Fibroblast of lung (primary cell): ENCODE data around the gene GLDN. TPM values are rescaled to one million over a fixed set of nuclear protein-coding genes. Genes with fewer than 3 reads are reported as not detected.

Experiments used
- DNase-seq, 2 donors: peaks; one replicate each; pipeline versions ENCODE4 v3.0.0 to v3.0.0-alpha.2; 2010; ENCODE audit warnings: low read depth in 2 of 2
- H2AFZ ChIP-seq: 2 replicates; pipeline ENCODE4 v1.5.1; 2012; ENCODE audit warnings: low read length, control low read depth, inconsistent platforms
- H3K27ac ChIP-seq: 2 replicates; pipeline ENCODE4 v1.5.1; 2011; ENCODE audit warnings: low read length, control low read depth; ENCODE audit not compliant: insufficient read depth
- H3K27me3 ChIP-seq: 2 replicates; pipeline ENCODE4 v1.5.1; 2011; ENCODE audit warnings: mild to moderate bottlenecking, low read length; ENCODE audit not compliant: control insufficient read depth, insufficient read depth
- H3K36me3 ChIP-seq: 2 replicates; pipeline ENCODE4 v1.5.1; 2011; ENCODE audit warnings: low read length; ENCODE audit not compliant: control insufficient read depth, insufficient read depth
- H3K4me1 ChIP-seq: 2 replicates; pipeline ENCODE4 v1.5.1; 2011; ENCODE audit warnings: low read length; ENCODE audit not compliant: control insufficient read depth, insufficient read depth; ENCODE audit errors: extremely low read depth
- H3K4me2 ChIP-seq: 2 replicates; pipeline ENCODE4 v1.5.1; 2011; ENCODE audit warnings: low read length, control low read depth; ENCODE audit not compliant: insufficient read depth; ENCODE audit errors: extremely low read depth
- H3K4me3 ChIP-seq, 4 experiments: fragments of 200-600 bp in 1 of 4; sonication (generic) in 1 of 4; replicated peaks in 1 of 4; 2 replicates each; pipeline ENCODE4 v1.5.1; 2011 to 2016; ENCODE audit warnings: low read length in 4 of 4, low read depth in 3 of 4, mild to moderate bottlenecking in 3 of 4, control low read depth in 2 of 4, inconsistent platforms in 1 of 4, mixed read lengths in 1 of 4; ENCODE audit not compliant: insufficient read depth in 1 of 4; ENCODE audit errors: control extremely low read depth in 1 of 4
- H3K79me2 ChIP-seq: 2 replicates; pipeline ENCODE4 v1.5.1; 2012; ENCODE audit warnings: mild to moderate bottlenecking, low read length, inconsistent platforms; ENCODE audit not compliant: control insufficient read depth, insufficient read depth
- H3K9ac ChIP-seq: 2 replicates; pipeline ENCODE4 v1.5.1; 2011; ENCODE audit warnings: mild to moderate bottlenecking, low read length, control low read depth; ENCODE audit not compliant: insufficient read depth
- H3K9me3 ChIP-seq: 2 replicates; pipeline ENCODE4 v1.5.1; 2012; ENCODE audit warnings: low read depth, low read length; ENCODE audit not compliant: control insufficient read depth, insufficient read depth
- H4K20me1 ChIP-seq: 2 replicates; pipeline ENCODE4 v1.5.1; 2011; ENCODE audit warnings: low read length; ENCODE audit not compliant: control insufficient read depth, insufficient read depth; ENCODE audit errors: extremely low read depth
- EZH2 ChIP-seq: IDR thresholded peaks from 2 replicates; pipeline ENCODE4 v1.5.1; 2012; ENCODE audit warnings: low read length, control low read depth, mild to moderate bottlenecking; ENCODE audit errors: missing control alignments
- polyA plus RNA-seq, 2 donors: library from polyadenylated mRNA; depleted of rRNA in 1 of 2; stranded (reverse) in 1 of 2; unstranded in 1 of 2; fragments of >200 nt; gene quantifications; 2 replicates each; pipeline ENCODE4 v1.2.1, GENCODE V29; 2011 to 2012; ENCODE audit warnings: missing spikeins in 1 of 2
- total RNA-seq: library from RNA; depleted of rRNA; stranded (reverse); fragments of >200 nt; gene quantifications from 2 replicates; pipeline ENCODE4 v1.2.1, GENCODE V29; 2014
- TF ChIP-seq, protein P1 (sequence below), 2 donors: IDR thresholded peaks in 1 of 2; conservative IDR thresholded peaks in 1 of 2; 1 replicate in 1 of 2; 2 replicates in 1 of 2; pipeline ENCODE4 v1.5.1; 2011 to 2012; ENCODE audit warnings: low read length in 2 of 2, control low read depth in 1 of 2, inconsistent platforms in 1 of 2, low read depth in 1 of 2, mild to moderate bottlenecking in 1 of 2

Gene GLDN
- total and polyA plus RNA-seq, 2 donors (not counting 1 experiment from before 2014, with no cell fraction given), result 1.8 to 50.7 TPM

DNA sequence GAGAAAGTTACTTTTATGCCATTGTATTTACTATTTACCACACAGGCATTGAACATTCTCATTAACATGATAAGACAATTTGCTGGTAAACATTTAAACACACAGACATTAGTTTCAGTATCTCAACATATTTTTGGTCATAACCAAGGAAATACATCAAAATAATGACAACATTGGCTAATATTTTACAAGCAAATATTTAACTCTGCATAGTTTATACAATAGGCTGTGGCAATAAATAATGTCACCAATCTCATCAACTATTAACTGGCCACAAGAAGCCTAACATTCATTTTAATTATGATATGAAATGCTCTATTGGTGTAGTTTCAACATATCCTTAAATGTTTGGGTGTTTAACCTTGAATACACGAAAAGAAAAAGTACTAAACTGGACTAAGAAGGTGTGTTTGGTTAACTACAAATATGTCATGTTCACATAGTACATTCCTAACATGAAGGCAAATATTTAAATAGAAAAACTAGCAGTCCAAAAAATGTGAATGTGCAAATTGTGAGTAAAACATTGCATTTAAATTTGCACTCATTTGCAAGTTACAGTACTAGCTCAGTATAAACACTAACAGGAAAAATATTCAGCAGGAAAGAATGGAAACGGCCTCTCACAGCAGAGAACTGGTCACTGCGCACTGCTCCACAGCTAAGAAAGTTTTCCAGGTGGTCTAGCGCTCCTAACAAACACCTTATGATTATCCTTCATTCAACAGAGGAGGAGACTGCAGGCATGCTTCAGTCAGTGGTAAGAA is 106.6 kb downstream of the GLDN start:
- Histone ChIP-seq H4K20me1 (no peaks in the 10 kb centered on the region), H3K4me1 (no peaks in the 10 kb centered on the region), H3K27ac (no peak overlapping the region), H3K4me3 (no peak overlapping the region), H2AFZ (no peak overlapping the region), H3K9ac (no peak overlapping the region), H3K79me2 (no peaks in the 10 kb centered on the region), H3K9me3 (no peaks in the 10 kb centered on the region), H3K27me3 (no peaks in the 10 kb centered on the region), H3K36me3 (no peaks in the 10 kb centered on the region), H3K4me2 (no peak overlapping the region)
- DNase-seq, result no peak
- TF ChIP-seq EZH2, result no peak
- TF ChIP-seq, protein P1, sequence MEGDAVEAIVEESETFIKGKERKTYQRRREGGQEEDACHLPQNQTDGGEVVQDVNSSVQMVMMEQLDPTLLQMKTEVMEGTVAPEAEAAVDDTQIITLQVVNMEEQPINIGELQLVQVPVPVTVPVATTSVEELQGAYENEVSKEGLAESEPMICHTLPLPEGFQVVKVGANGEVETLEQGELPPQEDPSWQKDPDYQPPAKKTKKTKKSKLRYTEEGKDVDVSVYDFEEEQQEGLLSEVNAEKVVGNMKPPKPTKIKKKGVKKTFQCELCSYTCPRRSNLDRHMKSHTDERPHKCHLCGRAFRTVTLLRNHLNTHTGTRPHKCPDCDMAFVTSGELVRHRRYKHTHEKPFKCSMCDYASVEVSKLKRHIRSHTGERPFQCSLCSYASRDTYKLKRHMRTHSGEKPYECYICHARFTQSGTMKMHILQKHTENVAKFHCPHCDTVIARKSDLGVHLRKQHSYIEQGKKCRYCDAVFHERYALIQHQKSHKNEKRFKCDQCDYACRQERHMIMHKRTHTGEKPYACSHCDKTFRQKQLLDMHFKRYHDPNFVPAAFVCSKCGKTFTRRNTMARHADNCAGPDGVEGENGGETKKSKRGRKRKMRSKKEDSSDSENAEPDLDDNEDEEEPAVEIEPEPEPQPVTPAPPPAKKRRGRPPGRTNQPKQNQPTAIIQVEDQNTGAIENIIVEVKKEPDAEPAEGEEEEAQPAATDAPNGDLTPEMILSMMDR (conservative IDR thresholded peaks at IDR 0.05 in 1 of 2, IDR thresholded peaks at IDR 0.05 in 1 of 2; ENCODE audit: low read depth in 1 of 2, low read length in 2 of 2), result no peak

DNA sequence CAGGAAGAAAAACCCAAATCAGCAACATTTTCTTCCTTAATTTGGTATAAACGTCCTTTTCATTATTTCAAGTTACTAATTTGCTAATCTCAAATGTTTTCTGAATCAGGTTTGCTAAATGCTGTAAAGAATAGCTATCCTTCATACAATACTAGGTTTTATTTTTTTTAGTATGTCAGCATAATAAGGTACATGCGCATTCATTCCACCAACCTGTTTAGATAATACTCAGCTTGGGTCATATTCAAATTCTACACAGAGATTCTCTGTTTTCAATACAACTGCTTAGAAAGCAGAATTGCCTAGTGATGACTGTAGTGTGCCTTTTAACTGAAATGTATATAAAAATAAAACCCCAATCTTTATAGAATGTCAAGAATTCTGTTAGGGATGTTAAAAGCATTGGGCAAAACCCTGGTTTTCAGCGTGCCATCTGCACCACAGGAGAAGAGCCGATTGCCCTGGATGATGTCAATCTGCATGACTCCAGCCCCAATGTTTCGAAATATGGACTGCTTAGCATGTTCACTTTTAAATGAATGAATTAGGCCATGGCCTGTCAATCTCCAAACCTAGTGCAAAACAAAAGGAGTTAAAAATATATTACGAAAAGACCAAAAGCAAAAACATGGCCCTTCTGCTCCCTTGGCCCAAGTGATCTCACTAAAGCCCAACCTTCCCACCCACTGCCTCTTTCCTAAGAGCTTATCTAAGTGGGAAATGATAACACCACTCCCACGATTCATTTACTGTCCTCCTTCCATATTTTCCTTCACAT is 107.4 kb downstream of the GLDN start:
- no peak overlapping the region for H3K27ac ChIP-seq
- no peaks in the 10 kb centered on the region for H3K79me2 ChIP-seq
- no peaks in the 10 kb centered on the region for H4K20me1 ChIP-seq
- H3K4me1 ChIP-seq, result no peaks in the 10 kb centered on the region
- no peak overlapping the region for H3K9ac ChIP-seq
- H2AFZ ChIP-seq, result no peak overlapping the region
- no peak for DNase-seq
- no peak for TF ChIP-seq EZH2
- TF ChIP-seq, protein P1 (conservative IDR thresholded peaks at IDR 0.05 in 1 of 2, IDR thresholded peaks at IDR 0.05 in 1 of 2; ENCODE audit: low read depth in 1 of 2, low read length in 2 of 2), result no peak
- H3K4me3 ChIP-seq, result no peak overlapping the region
- H3K36me3 ChIP-seq, result no peaks in the 10 kb centered on the region
- no peak overlapping the region for H3K4me2 ChIP-seq
- H3K9me3 ChIP-seq, result no peaks in the 10 kb centered on the region
- H3K27me3 ChIP-seq, result no peaks in the 10 kb centered on the region

DNA sequence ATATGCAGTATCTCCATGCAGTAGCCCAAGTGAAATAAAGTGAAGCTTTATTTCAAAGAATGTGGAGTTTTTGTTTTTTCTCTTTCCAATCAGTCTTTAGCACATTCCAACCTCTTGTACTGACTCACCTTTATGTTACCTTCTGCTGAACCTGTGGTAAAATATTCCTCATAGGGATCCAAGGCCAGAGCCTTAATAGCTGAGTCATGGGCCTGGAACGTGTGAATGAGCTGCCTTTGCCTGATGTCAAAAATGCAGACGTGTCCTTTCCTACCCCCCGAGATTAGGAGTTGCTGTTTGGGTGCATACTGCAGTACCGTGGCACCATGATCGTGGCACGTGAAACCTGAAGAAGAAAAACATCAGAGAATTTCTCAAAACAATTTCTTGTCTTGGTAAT is 108.5 kb downstream of the GLDN start:
- peak in 1 of 2 donors; percentile 72 for DNase-seq
- H3K27me3 ChIP-seq, result no peaks in the 10 kb centered on the region
- H3K4me3 ChIP-seq, result no peak overlapping the region
- H4K20me1 ChIP-seq, result no peaks in the 10 kb centered on the region
- no peaks in the 10 kb centered on the region for H3K9me3 ChIP-seq
- H3K36me3 ChIP-seq, result no peaks in the 10 kb centered on the region
- no peak overlapping the region for H3K27ac ChIP-seq
- no peaks in the 10 kb centered on the region for H3K79me2 ChIP-seq
- H3K4me2 ChIP-seq, result no peak overlapping the region
- no peak overlapping the region for H3K9ac ChIP-seq
- no peak overlapping the region for H2AFZ ChIP-seq
- TF ChIP-seq, protein P1 (conservative IDR thresholded peaks at IDR 0.05 in 1 of 2, IDR thresholded peaks at IDR 0.05 in 1 of 2; ENCODE audit: low read depth in 1 of 2, low read length in 2 of 2), result no peak
- no peak for TF ChIP-seq EZH2
- no peaks in the 10 kb centered on the region for H3K4me1 ChIP-seq
